HG02678 (cell line): ENCODE measurements around the gene DNMBP.
"Not testable (repeated sequence)": the region's sequence is repeated elsewhere in the genome, so short reads cannot be mapped to it uniquely, and the experiment has no call there.

Experiments used
- ATAC-seq: cut with Tn5 transposase; IDR thresholded peaks from one replicate; pipeline ENCODE4 v1.9.1; 2021; ENCODE audit warnings: mild to moderate bottlenecking, moderate library complexity; ENCODE audit not compliant: unreplicated experiment

The DNMBP gene

GRCh38 chr10:99916776-99917175 is 93.0 kb downstream of the DNMBP start:
- ATAC-seq, result no peak

- no peak for ATAC-seq
Measured at GRCh38 chr10:99915414-99915813, 94.3 kb downstream of the DNMBP start.

- ATAC-seq, result no peak
Measured at GRCh38 chr10:99914236-99914635, 95.5 kb downstream of the DNMBP start.

- no peak for ATAC-seq
Measured at GRCh38 chr10:99913831-99914235, 95.9 kb downstream of the DNMBP start.

GRCh38 chr10:99912041-99912440 is 97.7 kb downstream of the DNMBP start:
- ATAC-seq, result no peak

- ATAC-seq, result no peak
Measured at GRCh38 chr10:99908512-99908911, 101.2 kb downstream of the DNMBP start.

GRCh38 chr10:99906470-99906869 is 103.3 kb downstream of the DNMBP start:
- no peak for ATAC-seq

GRCh38 chr10:99905971-99906370 is 103.8 kb downstream of the DNMBP start:
- ATAC-seq, result no peak

GRCh38 chr10:99895867-99896266 is 113.9 kb downstream of the DNMBP start:
- ATAC-seq, result no peak

GRCh38 chr10:99895066-99895465 is 114.7 kb downstream of the DNMBP start:
- ATAC-seq, result not testable (repeated sequence)

- no peak for ATAC-seq
Measured at GRCh38 chr10:99894613-99895012, 115.1 kb downstream of the DNMBP start.

GRCh38 chr10:99888622-99889021 is 121.1 kb downstream of the DNMBP start:
- no peak for ATAC-seq

- ATAC-seq, result no peak
Measured at GRCh38 chr10:99883523-99883922, 126.2 kb downstream of the DNMBP start.

GRCh38 chr10:99881371-99881770 is 128.4 kb downstream of the DNMBP start:
- ATAC-seq, result no peak

- no peak for ATAC-seq
Measured at GRCh38 chr10:99880080-99880835, 129.5 kb downstream of the DNMBP start.

- ATAC-seq, result no peak
Measured at GRCh38 chr10:99875473-99875872, 134.3 kb downstream of the DNMBP start.

GRCh38 chr10:99874341-99875085 is 135.2 kb downstream of the DNMBP start:
- ATAC-seq, result no peak

GRCh38 chr10:99873846-99874245 is 135.9 kb downstream of the DNMBP start:
- no peak for ATAC-seq

- no peak for ATAC-seq
Measured at GRCh38 chr10:99872367-99873162, 137.2 kb downstream of the DNMBP start.

- no peak for ATAC-seq
Measured at GRCh38 chr10:99870123-99870730, 139.5 kb downstream of the DNMBP start.

- ATAC-seq, result no peak
Measured at GRCh38 chr10:99869581-99870122, 140.1 kb downstream of the DNMBP start.
